Fibroblast of lung (primary cell): Measurements from ENCODE around the gene TRIM60. TPM values are rescaled to one million over a fixed set of nuclear protein-coding genes. Genes with fewer than 3 reads are reported as not detected.

Experiments used
- DNase-seq, 2 donors: peaks; one replicate each; pipeline versions ENCODE4 v3.0.0 to v3.0.0-alpha.2; 2010; ENCODE audit warnings: low read depth in 2 of 2
- H2AFZ ChIP-seq: 2 replicates; pipeline ENCODE4 v1.5.1; 2012; ENCODE audit warnings: low read length, control low read depth, inconsistent platforms
- H3K27ac ChIP-seq: 2 replicates; pipeline ENCODE4 v1.5.1; 2011; ENCODE audit warnings: low read length, control low read depth; ENCODE audit not compliant: insufficient read depth
- H3K27me3 ChIP-seq: 2 replicates; pipeline ENCODE4 v1.5.1; 2011; ENCODE audit warnings: mild to moderate bottlenecking, low read length; ENCODE audit not compliant: control insufficient read depth, insufficient read depth
- H3K36me3 ChIP-seq: 2 replicates; pipeline ENCODE4 v1.5.1; 2011; ENCODE audit warnings: low read length; ENCODE audit not compliant: control insufficient read depth, insufficient read depth
- H3K4me1 ChIP-seq: 2 replicates; pipeline ENCODE4 v1.5.1; 2011; ENCODE audit warnings: low read length; ENCODE audit not compliant: control insufficient read depth, insufficient read depth; ENCODE audit errors: extremely low read depth
- H3K4me2 ChIP-seq: 2 replicates; pipeline ENCODE4 v1.5.1; 2011; ENCODE audit warnings: low read length, control low read depth; ENCODE audit not compliant: insufficient read depth; ENCODE audit errors: extremely low read depth
- H3K4me3 ChIP-seq, 4 experiments: fragments of 200-600 bp in 1 of 4; sonication (generic) in 1 of 4; replicated peaks in 1 of 4; 2 replicates each; pipeline ENCODE4 v1.5.1; 2011 to 2016; ENCODE audit warnings: low read length in 4 of 4, low read depth in 3 of 4, mild to moderate bottlenecking in 3 of 4, control low read depth in 2 of 4, inconsistent platforms in 1 of 4, mixed read lengths in 1 of 4; ENCODE audit not compliant: insufficient read depth in 1 of 4; ENCODE audit errors: control extremely low read depth in 1 of 4
- H3K79me2 ChIP-seq: 2 replicates; pipeline ENCODE4 v1.5.1; 2012; ENCODE audit warnings: mild to moderate bottlenecking, low read length, inconsistent platforms; ENCODE audit not compliant: control insufficient read depth, insufficient read depth
- H3K9ac ChIP-seq: 2 replicates; pipeline ENCODE4 v1.5.1; 2011; ENCODE audit warnings: mild to moderate bottlenecking, low read length, control low read depth; ENCODE audit not compliant: insufficient read depth
- H3K9me3 ChIP-seq: 2 replicates; pipeline ENCODE4 v1.5.1; 2012; ENCODE audit warnings: low read depth, low read length; ENCODE audit not compliant: control insufficient read depth, insufficient read depth
- H4K20me1 ChIP-seq: 2 replicates; pipeline ENCODE4 v1.5.1; 2011; ENCODE audit warnings: low read length; ENCODE audit not compliant: control insufficient read depth, insufficient read depth; ENCODE audit errors: extremely low read depth
- CTCF ChIP-seq, 2 donors: IDR thresholded peaks in 1 of 2; conservative IDR thresholded peaks in 1 of 2; 1 replicate in 1 of 2; 2 replicates in 1 of 2; pipeline ENCODE4 v1.5.1; 2011 to 2012; ENCODE audit warnings: low read length in 2 of 2, control low read depth in 1 of 2, inconsistent platforms in 1 of 2, low read depth in 1 of 2, mild to moderate bottlenecking in 1 of 2
- EZH2 ChIP-seq: IDR thresholded peaks from 2 replicates; pipeline ENCODE4 v1.5.1; 2012; ENCODE audit warnings: low read length, control low read depth, mild to moderate bottlenecking; ENCODE audit errors: missing control alignments
- polyA plus RNA-seq, 2 donors: library from polyadenylated mRNA; depleted of rRNA in 1 of 2; stranded (reverse) in 1 of 2; unstranded in 1 of 2; fragments of >200 nt; gene quantifications; 2 replicates each; pipeline ENCODE4 v1.2.1, GENCODE V29; 2011 to 2012; ENCODE audit warnings: missing spikeins in 1 of 2
- total RNA-seq: library from RNA; depleted of rRNA; stranded (reverse); fragments of >200 nt; gene quantifications from 2 replicates; pipeline ENCODE4 v1.2.1, GENCODE V29; 2014

Gene TRIM60
- total and polyA plus RNA-seq, 2 donors (not counting 1 experiment from before 2014, with no cell fraction given): not detected

- Histone ChIP-seq H3K4me2 (no peak overlapping the region), H3K36me3 (no peaks in the 10 kb centered on the region), H3K9ac (no peak overlapping the region), H3K79me2 (no peaks in the 10 kb centered on the region), H3K4me3 (no peak overlapping the region), H2AFZ (no peak overlapping the region), H3K27ac (no peak overlapping the region), H4K20me1 (no peaks in the 10 kb centered on the region), H3K4me1 (no peaks in the 10 kb centered on the region), H3K27me3 (no peaks in the 10 kb centered on the region), H3K9me3 (no peaks in the 10 kb centered on the region)
- DNase-seq: no peak
- TF ChIP-seq CTCF (conservative IDR thresholded peaks at IDR 0.05 in 1 of 2, IDR thresholded peaks at IDR 0.05 in 1 of 2; ENCODE audit: low read depth in 1 of 2, low read length in 2 of 2) (no peak), EZH2 (no peak)
Observed at GRCh38 chr4:165085946-165086345, 54.1 kb downstream of the TRIM60 start.

- no peaks in the 10 kb centered on the region for H3K9me3 ChIP-seq
Observed at GRCh38 chr4:165088366-165088765, 56.6 kb downstream of the TRIM60 start.

More at GRCh38 chr4:165088366-165088765, 56.6 kb downstream of the TRIM60 start:
- Histone ChIP-seq H3K4me2 (no peak overlapping the region), H3K27me3 (no peaks in the 10 kb centered on the region), H3K79me2 (no peaks in the 10 kb centered on the region), H3K27ac (no peak overlapping the region), H4K20me1 (no peaks in the 10 kb centered on the region), H3K36me3 (no peaks in the 10 kb centered on the region), H3K9ac (no peak overlapping the region), H3K4me3 (no peak overlapping the region), H2AFZ (no peak overlapping the region), H3K4me1 (no peaks in the 10 kb centered on the region)
- no peak for TF ChIP-seq CTCF (conservative IDR thresholded peaks at IDR 0.05 in 1 of 2, IDR thresholded peaks at IDR 0.05 in 1 of 2; ENCODE audit: low read depth in 1 of 2, low read length in 2 of 2)
- TF ChIP-seq EZH2: no peak
- DNase-seq: no peak

Other genes starting within 250 kb of the TRIM60 start
- gene APELA, start 154.8 kb upstream of the TRIM60 start, total RNA-seq: not detected in 2 replicates
- gene APELA, start 154.8 kb upstream of the TRIM60 start, polyA plus RNA-seq: not detected in 2 replicates
- gene TRIM61, start 54.3 kb upstream of the TRIM60 start, total RNA-seq: 4.5 and 5.4 TPM in 2 replicates
- gene TRIM61, start 54.3 kb upstream of the TRIM60 start, polyA plus RNA-seq: 1.1 and 2.5 TPM in 2 replicates
- not detected in 2 replicates for gene TRIM75, start 21.9 kb downstream of the TRIM60 start, total RNA-seq
- not detected in 2 replicates for gene TRIM75, start 21.9 kb downstream of the TRIM60 start, polyA plus RNA-seq
- gene TMEM192, start 80.9 kb downstream of the TRIM60 start, total RNA-seq: 4.1 and 6.9 TPM in 2 replicates
- 17.0 and 23.7 TPM in 2 replicates for gene TMEM192, start 80.9 kb downstream of the TRIM60 start, polyA plus RNA-seq
- 23.1 and 26.1 TPM in 2 replicates for gene KLHL2, start 175.6 kb downstream of the TRIM60 start, total RNA-seq
- gene KLHL2, start 175.6 kb downstream of the TRIM60 start, polyA plus RNA-seq: 13.5 and 14.5 TPM in 2 replicates